Natural killer cell (primary cell): ENCODE data around the gene WDR87. TPM values are rescaled to one million over a fixed set of nuclear protein-coding genes. Genes with fewer than 3 reads are reported as not detected.
A peak's percentile ranks its signal among the peaks of the same experiment; 100 is the strongest.

Experiments
- ATAC-seq, 3 donors: fragments of 150-1000 bp in 2 of 3; fragments of 200-7000 bp in 1 of 3; cut with Tn5 transposase; 1 replicate in 1 of 3; 2 replicates in 2 of 3; pipeline ENCODE4 v1.10.0; 2021; ENCODE audit warnings: mild to moderate bottlenecking in 2 of 3, moderate library complexity in 2 of 3
- DNase-seq, 2 donors: peaks; one replicate each; pipeline versions ENCODE4 v3.0.0 to v3.0.0-alpha.2; 2013 to 2021; ENCODE audit warnings: mixed read lengths in 1 of 2
- H3K27ac ChIP-seq: one replicate; pipeline ENCODE4 v1.5.1; 2013; ENCODE audit warnings: mild to moderate bottlenecking, low read length
- H3K27me3 ChIP-seq: one replicate; pipeline ENCODE4 v1.6.1; 2013; ENCODE audit warnings: low read length; ENCODE audit not compliant: control insufficient read depth, insufficient read depth
- H3K36me3 ChIP-seq: one replicate; pipeline ENCODE4 v1.6.1; 2013; ENCODE audit warnings: low read length; ENCODE audit not compliant: control insufficient read depth, insufficient read depth
- H3K4me1 ChIP-seq: one replicate; pipeline ENCODE4 v1.6.1; 2013; ENCODE audit warnings: low read length; ENCODE audit not compliant: control insufficient read depth, insufficient read depth
- H3K4me3 ChIP-seq: one replicate; pipeline ENCODE4 v1.5.1; 2013; ENCODE audit warnings: low read length
- H3K9me3 ChIP-seq: one replicate; pipeline ENCODE4 v1.6.1; 2013; ENCODE audit warnings: low read length; ENCODE audit not compliant: control insufficient read depth, insufficient read depth
- H3K27ac Mint-ChIP-seq, 2 donors: one replicate each; pipeline ENCODE4 v1.8.0; 2022; ENCODE audit warnings: mild to moderate bottlenecking in 2 of 2, mixed read lengths in 2 of 2, moderate library complexity in 1 of 2
- H3K27me3 Mint-ChIP-seq, 2 donors: one replicate each; pipeline ENCODE4 v1.8.0; 2022; ENCODE audit warnings: low read depth in 2 of 2, mixed read lengths in 2 of 2
- H3K36me3 Mint-ChIP-seq: one replicate; pipeline ENCODE4 v1.8.0; 2022; ENCODE audit warnings: mixed read lengths
- H3K4me1 Mint-ChIP-seq, 2 donors: one replicate each; pipeline ENCODE4 v1.8.0; 2022; ENCODE audit warnings: mixed read lengths in 2 of 2
- H3K4me3 Mint-ChIP-seq: one replicate; pipeline ENCODE4 v1.8.0; 2022; ENCODE audit warnings: mild to moderate bottlenecking, moderate library complexity, mixed read lengths
- H3K9me3 Mint-ChIP-seq, 2 donors: one replicate each; pipeline ENCODE4 v1.8.0; 2022; ENCODE audit warnings: mixed read lengths in 2 of 2
- CTCF ChIP-seq: fragments of 200-600 bp; IDR thresholded peaks from one replicate; pipeline ENCODE4 v1.8.0; 2022; ENCODE audit warnings: antibody characterized with exemption
- WGBS: methylation state at CpG from one replicate; pipeline ENCODE4 v1.1.7; 2013; ENCODE audit warnings: missing lambda C conversion rate; ENCODE audit not compliant: insufficient coverage; 5-methylcytosine and 5-hydroxymethylcytosine counted together
- intact Hi-C: fragments of 100-400 bp; cut with micrococcal nuclease; formaldehyde crosslinking; loops from one replicate; pipeline ENCODE4 v1.14.2; 2022
- total RNA-seq, 4 donors: library from RNA; stranded (reverse); fragments of 120-200 nt in 1 of 4; gene quantifications; one replicate each; pipeline versions ENCODE4 v1.2.3 to v1.2.4, GENCODE V29; 2013 to 2022

The WDR87 gene
- not detected for total RNA-seq
- total RNA-seq (2013) = not detected

- peak within 1 kb of the TSS; percentile 76 for H3K4me3 ChIP-seq
- H3K27ac Mint-ChIP-seq = peak within 1 kb of the TSS; percentile 18 to 87
- peaks cover 19 to 25% of the 10 kb centered on the region in 2 donors for H3K4me1 Mint-ChIP-seq
- H3K9me3 ChIP-seq = no peaks in the 10 kb centered on the region
- H3K4me3 Mint-ChIP-seq = peak within 1 kb of the TSS; percentile 93
- no peaks in the 10 kb centered on the region for H3K27me3 ChIP-seq
- H3K27me3 Mint-ChIP-seq = no peaks in the 10 kb centered on the region
- no peaks in the 10 kb centered on the region for H3K36me3 ChIP-seq
- no peaks in the 10 kb centered on the region for H3K36me3 Mint-ChIP-seq
- intact Hi-C loops = loop anchor here (2.0 to 10.0 kb wide), 4 partner anchors 143 to 535 kb away; partner anchors contain the start of genes DPF1, KCNK6, YIF1B and ZNF527
- DNase-seq (peak; percentile 18 to 74), ATAC-seq (no peak)
- H3K27ac ChIP-seq = no peak within 1 kb of the TSS
- no peaks in the 10 kb centered on the region for H3K9me3 Mint-ChIP-seq
- TF ChIP-seq CTCF = no peak
- peaks cover 22% of the 10 kb centered on the region for H3K4me1 ChIP-seq
- 8% methylated on average over 63 of the region's 63 CpGs for WGBS
Observed at GRCh38 chr19:37905946-37906868, at the start of gene WDR87. WDR87 (minus strand) TSS chr19:37906594; CDS start chr19:37898239, 8,355 bp downstream.

GRCh38 chr19:37955986-37956385, 49.6 kb upstream of the WDR87 start:
- Mint-ChIP-seq H3K4me1 (peaks cover 14 to 19% of the 10 kb centered on the region in 2 donors), H3K27ac (no peak overlapping the region), H3K36me3 (no peaks in the 10 kb centered on the region), H3K4me3 (no peak overlapping the region), H3K27me3 (no peaks in the 10 kb centered on the region), H3K9me3 (no peaks in the 10 kb centered on the region)
- intact Hi-C loops = no loop called here
- no peak for TF ChIP-seq CTCF
- H3K27me3 ChIP-seq = no peaks in the 10 kb centered on the region
- no peaks in the 10 kb centered on the region for H3K4me1 ChIP-seq
- peaks cover 4% of the 10 kb centered on the region for H3K9me3 ChIP-seq
- H3K27ac ChIP-seq = no peak overlapping the region
- H3K36me3 ChIP-seq = no peaks in the 10 kb centered on the region
- ATAC-seq (no peak), DNase-seq (no peak)
- 88% methylated on average over 6 of the region's 8 CpGs for WGBS
- H3K4me3 ChIP-seq = no peak overlapping the region

GRCh38 chr19:37954421-37954874, 48.1 kb upstream of the WDR87 start:
- no peak for TF ChIP-seq CTCF
- Histone ChIP-seq H3K27ac (no peak overlapping the region), H3K4me1 (peaks cover 4% of the 10 kb centered on the region), H3K36me3 (no peaks in the 10 kb centered on the region), H3K9me3 (no peaks in the 10 kb centered on the region), H3K27me3 (no peaks in the 10 kb centered on the region), H3K4me3 (no peak overlapping the region)
- Mint-ChIP-seq H3K4me1 (peaks cover 12 to 16% of the 10 kb centered on the region in 2 donors), H3K27me3 (no peaks in the 10 kb centered on the region), H3K4me3 (no peak overlapping the region), H3K27ac (no peak overlapping the region), H3K36me3 (no peaks in the 10 kb centered on the region), H3K9me3 (no peaks in the 10 kb centered on the region)
- intact Hi-C loops = no loop called here
- DNase-seq = no peak
- 81% methylated on average over 10 of the region's 10 CpGs for WGBS
- ATAC-seq = no peak
